KOPT-K1 (cell line): ENCODE measurements around the gene ST6GALNAC5.
"Not testable (repeated sequence)": the region's sequence is repeated elsewhere in the genome, so short reads cannot be mapped to it uniquely, and the experiment has no call there.

ENCODE experiments used
- H3K27ac ChIP-seq: fragments of 200-600 bp; sonication (generic); 2 replicates; pipeline ENCODE4 v1.5.1; 2016; ENCODE audit warnings: antibody characterized with exemption, mild to moderate bottlenecking, low read depth, low read length; ENCODE audit not compliant: poor library complexity, severe bottlenecking
- H3K36me3 ChIP-seq: fragments of 200-600 bp; sonication (generic); 2 replicates; pipeline ENCODE4 v1.5.1; 2017; ENCODE audit warnings: antibody characterized with exemption, mild to moderate bottlenecking, low read length, moderate library complexity; ENCODE audit not compliant: insufficient read depth
- H3K9me3 ChIP-seq: fragments of 200-600 bp; sonication (generic); 2 replicates; pipeline ENCODE4 v1.5.1; 2017; ENCODE audit warnings: antibody characterized with exemption, low read length, mild to moderate bottlenecking; ENCODE audit not compliant: insufficient read depth, poor library complexity, severe bottlenecking

ST6GALNAC5 gene

GRCh38 chr1:76939817-76940216 lies 72.5 kb downstream of the ST6GALNAC5 start:
- no peaks in the 10 kb centered on the region for H3K36me3 ChIP-seq
- H3K27ac ChIP-seq = no peak overlapping the region
- H3K9me3 ChIP-seq = no peaks in the 10 kb centered on the region

GRCh38 chr1:76940571-76941335 lies 73.5 kb downstream of the ST6GALNAC5 start:
- no peaks in the 10 kb centered on the region for H3K36me3 ChIP-seq
- H3K27ac ChIP-seq = no peak overlapping the region
- H3K9me3 ChIP-seq = no peaks in the 10 kb centered on the region

- no peaks in the 10 kb centered on the region for H3K9me3 ChIP-seq
- H3K27ac ChIP-seq = no peak overlapping the region
- no peaks in the 10 kb centered on the region for H3K36me3 ChIP-seq
Measured at GRCh38 chr1:76942549-76942948, 75.3 kb downstream of the ST6GALNAC5 start.

DNA sequence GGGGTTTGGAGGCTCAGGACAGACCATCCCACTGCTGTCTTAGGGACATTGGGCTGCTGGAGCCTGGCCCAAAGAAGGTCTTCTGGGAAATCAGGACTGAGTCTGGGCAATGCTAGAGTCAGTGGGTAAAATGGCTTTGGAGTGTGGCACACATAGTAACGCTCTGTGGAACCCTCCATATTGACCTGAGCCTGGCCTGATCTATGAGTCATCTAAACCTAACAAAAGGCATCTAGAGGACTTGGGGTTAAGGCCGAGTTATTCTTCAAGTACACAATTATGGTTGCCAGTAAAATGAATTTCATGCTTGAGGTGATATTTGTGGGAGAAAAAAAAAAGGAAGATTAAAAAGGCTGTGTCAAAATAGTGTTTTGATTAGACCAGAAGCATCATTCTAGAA lies 77.7 kb downstream of the ST6GALNAC5 start:
- no peaks in the 10 kb centered on the region for H3K9me3 ChIP-seq
- no peak overlapping the region for H3K27ac ChIP-seq
- H3K36me3 ChIP-seq = no peaks in the 10 kb centered on the region

GRCh38 chr1:76948846-76949245 lies 81.6 kb downstream of the ST6GALNAC5 start:
- Histone ChIP-seq H3K27ac (no peak overlapping the region), H3K9me3 (no peaks in the 10 kb centered on the region), H3K36me3 (no peaks in the 10 kb centered on the region)

GRCh38 chr1:76949503-76949902 lies 82.2 kb downstream of the ST6GALNAC5 start:
- H3K27ac ChIP-seq = no peak overlapping the region
- H3K36me3 ChIP-seq = no peaks in the 10 kb centered on the region
- no peaks in the 10 kb centered on the region for H3K9me3 ChIP-seq

DNA sequence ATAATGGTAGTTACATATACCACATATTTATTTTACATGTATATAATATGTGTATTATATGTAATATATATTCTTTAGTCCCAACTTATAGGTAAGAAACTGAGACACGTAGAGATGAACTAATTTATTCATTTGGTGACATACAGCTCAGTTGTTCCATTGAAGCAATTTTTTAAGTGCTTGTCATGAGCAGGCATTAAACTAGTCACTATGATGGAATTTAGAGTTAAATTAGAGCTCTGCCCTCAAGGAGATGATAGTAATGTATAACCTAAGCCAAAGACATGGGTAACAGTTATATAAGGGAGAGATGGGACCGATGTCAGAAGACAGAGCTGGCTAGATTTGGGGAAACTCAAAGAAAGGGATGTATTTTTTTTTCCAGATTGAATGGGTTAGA lies 83.0 kb downstream of the ST6GALNAC5 start:
- H3K36me3 ChIP-seq = no peaks in the 10 kb centered on the region
- no peak overlapping the region for H3K27ac ChIP-seq

DNA sequence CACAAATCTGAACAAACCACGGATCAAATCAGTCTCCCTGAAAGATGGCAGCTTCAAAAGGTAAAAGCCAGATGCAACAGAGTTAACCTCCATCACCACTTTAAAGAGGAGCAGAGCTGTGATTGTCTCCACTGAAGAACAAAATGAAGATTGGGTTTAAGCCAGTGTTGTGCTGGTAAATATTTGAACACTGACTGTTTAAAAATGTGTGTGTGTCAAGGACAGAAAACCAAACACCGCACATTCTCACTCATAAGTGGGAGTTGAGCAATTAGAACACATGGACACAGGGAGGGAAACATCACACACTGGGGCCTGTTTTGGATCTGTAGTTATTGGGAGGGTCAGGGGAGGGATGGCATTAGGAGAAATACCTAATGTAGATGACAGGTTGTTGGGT lies 83.9 kb downstream of the ST6GALNAC5 start:
- no peaks in the 10 kb centered on the region for H3K9me3 ChIP-seq
- H3K36me3 ChIP-seq = no peaks in the 10 kb centered on the region
- no peak overlapping the region for H3K27ac ChIP-seq

More for the DNA sequence above, 83.0 kb downstream of the ST6GALNAC5 start:
- H3K9me3 ChIP-seq = no peaks in the 10 kb centered on the region

DNA sequence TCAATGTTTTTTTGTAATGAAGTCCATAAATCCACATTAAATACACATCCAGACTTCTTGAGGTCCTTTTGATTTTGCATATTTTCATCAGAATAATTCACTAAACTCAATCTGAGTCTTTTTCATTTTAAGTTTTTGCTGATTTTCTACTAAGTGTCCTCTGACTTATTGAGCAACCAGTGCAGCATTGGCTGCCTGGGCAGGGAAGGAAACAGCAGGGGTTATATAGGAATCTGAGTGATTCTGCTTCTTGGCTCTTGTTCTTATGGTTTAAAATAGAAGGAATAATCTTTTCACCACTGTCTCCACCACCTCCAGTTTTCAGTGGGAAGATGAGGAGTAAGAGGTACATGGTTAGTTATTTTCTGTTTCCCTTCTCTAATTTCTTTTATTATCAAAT lies 88.4 kb downstream of the ST6GALNAC5 start:
- Histone ChIP-seq H3K36me3 (no peaks in the 10 kb centered on the region), H3K27ac (no peak overlapping the region), H3K9me3 (no peaks in the 10 kb centered on the region)

DNA sequence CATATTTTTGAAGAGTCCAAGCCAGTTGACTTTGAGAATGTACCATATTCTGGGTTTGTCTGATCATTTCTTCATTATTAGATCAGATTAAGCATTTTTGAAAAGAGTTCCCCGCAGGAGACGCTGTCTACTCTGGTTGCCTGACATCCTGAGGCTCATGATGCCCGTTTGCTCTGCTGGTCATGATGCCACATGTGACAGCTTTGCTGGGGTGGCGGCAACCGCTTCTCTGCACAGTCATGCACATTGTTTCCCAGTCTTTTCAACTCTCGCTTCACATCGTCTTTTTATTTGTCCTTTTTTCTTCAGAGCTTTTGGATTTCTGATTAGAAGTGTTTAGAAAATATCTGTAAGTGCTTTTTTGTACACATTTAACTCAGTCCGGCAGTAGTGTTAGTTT lies 90.7 kb downstream of the ST6GALNAC5 start:
- Histone ChIP-seq H3K36me3 (no peaks in the 10 kb centered on the region), H3K27ac (no peak overlapping the region), H3K9me3 (no peaks in the 10 kb centered on the region)

- H3K27ac ChIP-seq = no peak overlapping the region
- no peaks in the 10 kb centered on the region for H3K36me3 ChIP-seq
- no peaks in the 10 kb centered on the region for H3K9me3 ChIP-seq
Measured at GRCh38 chr1:76958828-76959227, 91.5 kb downstream of the ST6GALNAC5 start.

GRCh38 chr1:76959556-76959955 lies 92.3 kb downstream of the ST6GALNAC5 start:
- H3K9me3 ChIP-seq = no peaks in the 10 kb centered on the region
- no peak overlapping the region for H3K27ac ChIP-seq
- H3K36me3 ChIP-seq = no peaks in the 10 kb centered on the region

DNA sequence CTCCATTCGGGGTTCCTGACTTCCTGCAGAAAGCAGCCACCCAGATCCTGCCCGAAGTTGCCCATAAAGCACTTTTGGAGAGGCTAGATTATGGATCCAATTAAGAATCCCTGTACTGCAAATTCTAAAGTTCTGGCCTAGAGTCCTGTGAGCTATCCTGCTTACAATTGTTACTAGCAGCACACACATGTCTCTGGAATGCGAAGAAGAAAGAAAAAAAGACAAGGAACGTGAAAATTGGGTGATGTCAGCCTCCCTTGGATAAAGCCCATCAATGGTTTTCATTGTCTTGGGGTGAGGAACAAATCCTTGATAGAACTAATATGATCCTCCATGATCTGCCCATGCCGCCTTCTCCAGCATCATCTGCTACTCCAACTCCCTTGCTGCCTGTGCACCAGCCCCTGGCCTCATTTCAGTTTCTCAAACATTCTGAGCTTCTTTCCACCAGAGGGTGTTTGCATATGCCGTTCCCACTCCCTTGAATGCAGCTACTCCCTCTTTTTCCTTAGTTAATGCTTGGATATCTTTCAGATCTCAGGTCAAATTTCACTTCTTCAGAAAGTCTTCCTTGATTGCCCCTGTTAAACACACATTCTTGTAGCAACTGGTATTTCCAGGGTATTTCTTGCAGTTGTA lies 94.0 kb downstream of the ST6GALNAC5 start:
- H3K27ac ChIP-seq = no peak overlapping the region
- no peaks in the 10 kb centered on the region for H3K9me3 ChIP-seq
- no peaks in the 10 kb centered on the region for H3K36me3 ChIP-seq

DNA sequence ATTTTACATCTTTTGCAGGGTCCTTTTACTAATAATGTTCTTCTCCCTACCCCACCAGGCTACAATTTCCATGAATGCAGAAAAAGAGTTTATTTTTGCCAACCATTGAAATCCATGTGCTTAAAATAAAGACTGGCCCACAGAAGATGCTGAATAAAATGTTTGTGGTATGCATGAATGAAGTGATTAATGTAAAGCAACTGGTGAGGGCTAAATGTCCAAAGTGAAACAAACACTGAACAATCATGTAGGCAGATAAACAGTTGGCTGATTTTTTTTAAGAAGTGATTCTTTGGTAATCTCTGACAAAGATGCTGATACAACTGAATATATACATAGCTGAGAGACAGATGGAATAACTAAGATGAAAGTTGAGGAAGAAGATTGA lies 94.5 kb downstream of the ST6GALNAC5 start:
- Histone ChIP-seq H3K27ac (no peak overlapping the region), H3K9me3 (no peaks in the 10 kb centered on the region), H3K36me3 (no peaks in the 10 kb centered on the region)

DNA sequence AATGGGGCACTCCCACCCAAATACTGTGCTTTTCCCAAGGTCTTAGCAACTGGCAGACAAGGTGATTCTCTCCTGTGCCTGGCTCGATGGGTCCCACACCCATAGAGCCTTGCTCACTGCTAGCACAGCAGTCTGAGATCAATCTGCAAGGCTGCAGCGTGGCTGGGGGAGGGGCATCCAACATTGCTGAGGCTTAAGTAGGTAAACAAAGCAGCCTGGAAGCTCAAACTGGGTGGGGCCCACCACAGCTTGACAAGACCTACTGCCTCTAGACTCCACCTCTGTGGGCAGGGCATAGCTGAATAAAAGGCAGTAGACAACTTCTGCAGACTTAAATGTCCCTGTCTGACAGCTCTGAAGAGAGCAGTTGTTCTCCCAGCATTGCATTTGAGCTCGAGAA lies 114.0 kb downstream of the ST6GALNAC5 start:
- not testable (repeated sequence) for H3K27ac ChIP-seq, H3K9me3 ChIP-seq, H3K36me3 ChIP-seq

GRCh38 chr1:76989976-76990375 lies 122.7 kb downstream of the ST6GALNAC5 start:
- no peaks in the 10 kb centered on the region for H3K9me3 ChIP-seq
- no peaks in the 10 kb centered on the region for H3K36me3 ChIP-seq
- H3K27ac ChIP-seq = no peak overlapping the region
